Sciatic nerve (tissue), 2 donors: ENCODE data around the gene SLC25A45. TPM values are rescaled to one million over a fixed set of nuclear protein-coding genes. Genes with fewer than 3 reads are reported as not detected.
A peak's percentile ranks its signal among the peaks of the same experiment; 100 is the strongest.
"Not testable (repeated sequence)": the region's sequence is repeated elsewhere in the genome, so short reads cannot be mapped to it uniquely, and the experiment has no call there.

ENCODE experiments used
- ATAC-seq: fragments of 200-7000 bp; cut with Tn5 transposase; one replicate; pipeline ENCODE4 v1.9.1; 2020; ENCODE audit warnings: mild to moderate bottlenecking, moderate library complexity
- DNase-seq: peaks from one replicate; pipeline ENCODE4 v3.0.0-alpha.2; 2020; ENCODE audit warnings: low spot score
- intact Hi-C: fragments of 100-400 bp; cut with DNase I; formaldehyde crosslinking; loops from one replicate; pipeline ENCODE4 v1.14.2; 2022
- total RNA-seq: library from RNA; stranded (reverse); fragmentation: NEBNext Ultra II Directional; extraction: Animal tissue kit (Norgen Biotek cat#: 25700); gene quantifications from one replicate; pipeline ENCODE4 v1.2.1, GENCODE V29; 2021
- donor health status: DM: no; HTN: no; CAD: no.
- donor health status: DM: no; HTN: no; CAD: no.

SLC25A45 gene
- total RNA-seq, 1 donor from 2014 or later: 12.0 TPM

DNA sequence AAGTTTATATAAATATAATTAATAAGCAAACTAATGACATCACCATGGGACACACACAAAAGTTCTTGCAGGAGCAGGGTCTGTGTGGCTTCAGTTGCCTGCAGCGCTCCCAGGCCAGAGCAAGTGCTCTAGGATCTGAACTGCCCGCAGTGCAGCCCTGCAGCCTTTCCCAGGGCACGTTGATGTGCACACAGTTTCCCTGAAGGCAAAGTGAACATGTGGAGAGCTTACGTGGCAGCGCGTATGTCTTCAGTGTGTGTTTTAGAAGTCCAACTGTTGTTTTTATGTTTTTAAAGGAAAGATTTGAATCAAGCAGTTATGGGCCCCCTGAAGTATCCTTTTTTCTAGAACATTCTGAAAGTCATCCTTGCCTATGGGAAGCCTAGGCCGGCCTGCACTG, 29.1 kb downstream of the SLC25A45 start:
- intact Hi-C loops: no loop called here
- ATAC-seq (no peak), DNase-seq (no peak)

DNA sequence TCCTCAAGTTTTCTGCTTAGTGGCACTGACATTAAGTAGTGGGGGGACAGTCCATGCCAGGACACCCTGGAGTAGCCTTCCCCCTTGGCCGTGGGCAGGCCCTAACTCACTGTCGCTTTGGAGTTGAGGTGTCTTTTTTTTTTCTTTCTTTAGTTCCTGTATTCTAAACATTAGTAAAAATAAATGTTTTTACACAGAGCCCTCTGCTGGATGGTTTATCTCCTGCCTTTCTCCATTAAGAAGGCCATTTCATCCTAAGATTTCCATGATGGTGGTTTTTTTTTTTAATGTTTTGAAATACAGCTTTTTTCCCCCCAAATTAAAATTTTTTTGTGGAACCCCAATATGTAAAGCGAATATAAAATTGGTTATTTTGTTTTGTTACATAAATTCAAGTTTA, 29.7 kb downstream of the SLC25A45 start:
- intact Hi-C loops: no loop called here
- no peak for DNase-seq
- ATAC-seq: no peak

DNA sequence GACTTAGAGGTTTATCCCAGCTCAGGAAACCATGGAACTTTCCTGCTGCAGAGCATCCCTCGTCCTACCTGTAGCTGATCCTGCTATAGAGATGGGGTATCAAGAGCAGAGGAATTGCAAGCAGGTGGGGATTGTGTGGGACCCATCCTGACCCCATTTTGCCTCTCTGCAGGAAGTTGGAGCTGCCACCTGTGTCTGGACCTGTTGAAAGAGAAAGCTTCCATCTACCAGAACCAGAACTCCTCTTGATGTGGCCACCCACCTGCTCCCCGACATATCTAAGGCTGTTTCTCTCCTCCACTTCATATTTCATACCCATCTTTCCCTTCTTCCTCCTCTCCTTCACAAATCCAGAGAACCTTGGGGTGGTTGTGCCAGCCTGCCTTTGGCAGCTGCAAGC, 30.9 kb downstream of the SLC25A45 start:
- DNase-seq: no peak
- intact Hi-C loops: no loop called here
- ATAC-seq: no peak

DNA sequence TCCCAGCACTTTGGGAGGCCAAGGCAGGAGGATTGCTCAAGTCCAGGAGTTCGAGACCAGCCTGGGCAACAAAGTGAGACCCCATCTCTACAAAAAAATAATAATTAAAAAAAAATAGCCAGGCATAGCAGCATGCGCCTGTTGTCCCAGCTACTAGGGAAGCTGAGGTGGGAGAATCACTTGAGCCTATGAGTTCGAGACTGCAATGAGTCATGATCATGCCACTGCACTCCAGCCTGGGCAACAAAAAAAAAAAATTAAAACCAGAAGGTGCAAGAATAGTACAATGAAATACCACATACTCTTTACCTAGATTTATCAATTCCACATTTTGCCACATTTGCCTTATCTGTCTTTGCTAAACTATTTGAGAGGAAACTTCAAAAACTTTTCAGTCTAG, 40.6 kb downstream of the SLC25A45 start:
- DNase-seq (no peak), ATAC-seq (no peak)
- intact Hi-C loops: no loop called here

DNA sequence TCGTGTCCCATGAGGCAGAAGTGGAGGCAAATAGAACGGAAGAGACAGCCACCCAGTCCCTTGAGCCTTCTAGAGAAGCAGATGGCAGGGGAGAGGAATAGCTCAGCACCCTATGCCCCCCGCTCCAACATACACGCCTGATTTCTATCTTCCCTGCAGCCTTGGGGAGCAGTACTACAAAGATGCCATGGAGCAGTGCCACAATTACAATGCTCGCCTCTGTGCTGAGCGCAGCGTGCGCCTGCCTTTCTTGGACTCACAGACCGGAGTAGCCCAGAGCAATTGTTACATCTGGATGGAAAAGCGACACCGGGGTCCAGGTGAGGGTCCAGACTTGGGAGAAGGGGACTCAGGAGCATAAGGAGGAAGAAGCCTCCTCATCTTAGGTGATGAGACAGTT, 42.2 kb downstream of the SLC25A45 start:
- no peak for ATAC-seq
- intact Hi-C loops: no loop called here

DNA sequence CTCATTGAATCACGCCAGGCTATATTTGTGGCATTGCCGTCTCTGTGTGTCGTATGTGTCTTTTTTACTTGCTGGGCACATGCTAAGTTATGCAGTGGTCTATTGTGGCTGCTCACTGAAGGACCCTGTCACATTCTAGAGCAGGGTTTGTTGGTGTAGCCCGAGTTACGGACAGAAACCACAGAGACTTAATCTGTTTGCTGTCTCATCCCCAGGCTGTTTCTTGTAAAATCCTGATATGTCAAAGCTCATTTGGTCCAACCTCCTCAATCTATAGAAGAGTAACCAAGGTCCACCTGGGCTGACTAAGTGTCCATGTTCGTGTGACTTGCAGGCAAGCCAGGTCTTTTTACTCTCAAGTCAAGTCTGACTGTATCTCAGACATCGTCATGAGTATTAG, 43.8 kb downstream of the SLC25A45 start:
- no peak for ATAC-seq
- no peak for DNase-seq
- intact Hi-C loops: no loop called here

More for the DNA sequence above, 42.2 kb downstream of the SLC25A45 start:
- no peak for DNase-seq

DNA sequence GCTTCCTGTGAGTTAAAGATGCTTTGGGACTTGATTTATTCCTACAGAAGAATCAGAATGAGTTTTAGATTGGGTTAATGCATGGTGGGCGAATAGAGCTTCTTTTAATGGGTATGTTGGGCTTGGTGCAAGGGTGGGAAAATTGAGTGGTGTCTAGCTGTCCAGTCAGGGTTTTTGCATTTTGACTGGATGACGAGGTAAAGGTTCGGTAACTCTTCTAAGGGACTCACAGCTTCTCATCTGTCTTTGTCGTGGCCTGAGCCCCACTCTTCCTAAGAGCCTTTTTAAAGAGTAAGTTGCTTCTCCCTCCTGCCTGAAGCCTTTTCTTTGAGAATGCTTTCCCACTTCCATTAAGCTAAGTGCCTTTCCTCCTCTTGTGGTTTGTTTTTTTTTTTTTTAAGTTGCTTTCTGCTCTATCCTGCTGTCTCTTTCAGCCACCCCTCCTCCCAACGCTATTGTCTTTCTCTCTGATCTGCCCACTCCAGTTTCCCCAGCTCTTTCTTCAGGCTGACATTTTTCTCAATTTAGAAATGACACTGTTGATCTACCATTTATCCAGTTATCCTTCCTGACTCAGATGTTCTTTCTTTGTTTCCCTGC, 47.6 kb downstream of the SLC25A45 start:
- DNase-seq (no peak), ATAC-seq (no peak)
- intact Hi-C loops: no loop called here

DNA sequence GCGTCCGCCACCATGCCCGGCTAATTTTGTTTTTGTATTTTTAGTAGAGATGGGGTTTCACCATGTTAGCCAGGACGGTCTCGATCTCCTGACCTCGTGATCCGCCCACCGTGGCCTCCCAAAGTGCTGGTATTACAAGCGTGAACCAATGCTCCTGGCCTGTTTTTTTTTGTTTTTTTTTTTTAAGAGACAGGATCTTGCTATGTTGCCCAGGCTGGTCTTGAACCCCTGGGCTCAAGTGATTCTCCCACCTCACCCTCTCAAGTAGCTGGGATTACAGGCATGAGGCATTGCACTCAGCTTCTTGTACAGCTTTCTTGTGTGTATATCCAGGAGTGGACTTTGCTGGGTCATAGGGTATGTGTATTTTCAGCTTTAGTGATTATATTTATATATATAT, 49.9 kb downstream of the SLC25A45 start:
- ATAC-seq, DNase-seq, intact Hi-C loops: not testable (repeated sequence)

DNA sequence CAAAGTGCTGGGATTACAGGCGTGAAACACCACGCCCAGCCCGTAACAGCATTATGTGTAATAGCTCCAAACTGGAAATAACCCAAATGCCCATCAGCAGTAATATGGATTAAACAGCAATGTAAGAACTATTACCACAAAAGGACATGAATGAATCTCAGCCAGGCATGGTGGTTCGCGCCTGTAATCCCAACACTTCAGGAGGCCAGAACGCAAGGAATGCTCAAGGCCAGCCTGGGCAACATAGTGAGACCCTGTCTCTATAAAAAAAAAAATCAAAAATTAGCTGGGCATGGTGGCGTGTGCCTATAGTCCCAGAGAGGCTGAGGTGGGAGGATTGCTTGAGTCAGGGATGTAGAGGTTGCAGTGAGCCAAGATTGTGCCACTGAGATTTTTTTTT, 51.9 kb downstream of the SLC25A45 start:
- ATAC-seq (no peak), DNase-seq (no peak)
- intact Hi-C loops: no loop called here

DNA sequence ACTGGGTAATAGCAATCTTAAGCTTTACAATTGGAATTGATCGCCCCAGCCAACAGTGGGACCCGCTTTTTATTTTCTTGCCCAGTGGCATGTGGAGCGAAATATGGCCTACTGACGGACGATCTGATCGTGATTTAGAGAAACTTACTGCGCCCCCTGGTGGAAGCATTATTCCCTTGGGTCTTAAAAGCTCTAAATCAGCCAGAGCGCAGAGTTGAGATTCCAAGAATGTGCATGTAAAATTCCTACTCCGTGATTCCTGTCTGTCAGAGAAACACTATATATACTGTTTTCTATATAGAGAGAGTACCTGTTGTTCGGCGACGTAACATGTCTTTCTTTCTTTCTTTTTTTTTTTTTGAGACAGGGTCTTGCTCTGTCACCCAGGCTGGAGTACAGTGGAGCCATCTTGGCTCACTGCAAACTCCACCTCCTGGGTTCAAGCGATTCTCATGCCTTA, 52.5 kb downstream of the SLC25A45 start:
- ATAC-seq: peak; percentile 65
- peak; percentile 94 for DNase-seq
- intact Hi-C loops: no loop called here

DNA sequence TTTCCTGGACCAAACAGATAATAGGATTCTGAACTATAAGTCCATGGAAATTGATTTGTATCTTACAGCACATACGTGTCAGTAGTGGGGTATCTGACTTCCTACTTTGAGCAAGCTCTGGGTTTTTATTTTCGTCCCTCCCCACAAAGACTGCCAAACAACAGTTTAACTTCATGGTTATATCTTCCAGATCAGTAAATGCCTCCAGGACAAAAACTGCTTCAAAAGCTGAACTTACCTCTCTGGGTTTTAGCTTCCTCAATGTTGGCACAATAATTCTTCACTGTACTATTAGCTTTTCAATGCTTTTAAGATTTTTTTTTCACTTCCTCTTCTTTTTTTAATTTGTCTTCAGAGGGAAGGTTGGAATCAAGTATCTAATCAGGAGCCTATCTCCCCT, 53.0 kb downstream of the SLC25A45 start:
- DNase-seq: no peak
- intact Hi-C loops: no loop called here
- no peak for ATAC-seq

DNA sequence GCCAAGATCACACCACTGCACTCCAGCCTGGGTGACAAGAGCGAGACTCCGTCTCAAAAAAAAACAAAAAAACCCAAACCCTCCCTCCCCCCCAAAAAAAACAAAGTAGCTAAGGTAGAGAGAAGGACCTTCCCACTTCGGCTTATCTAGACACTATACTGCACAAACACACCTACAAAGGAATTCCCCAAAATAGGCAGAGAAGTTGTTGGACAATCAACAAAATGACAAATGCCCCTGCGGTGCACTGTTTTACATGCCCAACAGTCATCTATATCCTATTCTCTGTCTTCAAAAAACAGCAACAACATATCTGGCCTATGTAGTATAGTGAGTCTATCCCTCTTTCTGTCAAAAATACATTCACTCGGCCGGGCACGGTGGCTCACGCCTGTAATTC, 55.4 kb downstream of the SLC25A45 start:
- intact Hi-C loops: no loop called here
- no peak for DNase-seq
- ATAC-seq: no peak

DNA sequence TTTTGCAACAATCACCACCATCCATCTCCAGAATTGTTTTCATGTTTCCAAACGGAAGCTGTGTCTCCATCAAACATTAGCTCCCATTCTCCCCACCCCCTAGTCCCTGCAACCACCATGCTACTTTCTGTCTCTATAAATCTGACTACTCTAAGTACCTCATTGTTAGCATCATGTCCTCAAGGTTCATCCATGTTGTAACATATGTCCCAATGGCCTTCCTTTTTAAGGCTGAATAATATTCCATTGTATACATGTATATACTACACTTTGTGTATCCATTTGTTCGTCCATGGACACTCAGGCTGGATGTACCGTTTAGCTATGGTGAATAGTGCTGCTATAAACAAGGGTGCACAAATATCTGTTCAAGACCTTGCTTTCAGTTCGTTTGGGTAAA, 57.0 kb downstream of the SLC25A45 start:
- DNase-seq: no peak
- intact Hi-C loops: no loop called here
- no peak for ATAC-seq

Other genes with a start within 250 kb of the SLC25A45 start
- gene SYVN1, start 248.1 kb downstream of the SLC25A45 start, total RNA-seq: 75.9 TPM
- not detected for gene SPDYC, start 212.4 kb downstream of the SLC25A45 start, total RNA-seq
- 125 TPM for gene CAPN1, start 200.7 kb downstream of the SLC25A45 start, total RNA-seq
- 5.5 TPM for gene POLA2, start 120.7 kb downstream of the SLC25A45 start, total RNA-seq
- 34.7 TPM for gene CDC42EP2, start 67.8 kb downstream of the SLC25A45 start, total RNA-seq
- 62.5 TPM for gene DPF2, start 48.8 kb downstream of the SLC25A45 start, total RNA-seq
- gene TIGD3, start 27.9 kb downstream of the SLC25A45 start, total RNA-seq: not detected
- gene FRMD8, start 4.0 kb upstream of the SLC25A45 start, total RNA-seq: 65.9 TPM
- gene NEAT1, start 40.2 kb upstream of the SLC25A45 start, total RNA-seq: 1,255 TPM
- 14,857 TPM for gene MALAT1, start 116.4 kb upstream of the SLC25A45 start, total RNA-seq
- gene SCYL1, start 142.4 kb upstream of the SLC25A45 start, total RNA-seq: 64.0 TPM
- gene LTBP3, start 175.7 kb upstream of the SLC25A45 start, total RNA-seq: 306 TPM
- 23.7 TPM for gene ZNRD2, start 187.8 kb upstream of the SLC25A45 start, total RNA-seq
- 44.1 TPM for gene FAM89B, start 189.9 kb upstream of the SLC25A45 start, total RNA-seq
- gene EHBP1L1, start 193.4 kb upstream of the SLC25A45 start, total RNA-seq: 149 TPM
- 1.5 TPM for gene KCNK7, start 213.2 kb upstream of the SLC25A45 start, total RNA-seq
- 132 TPM for gene MAP3K11, start 231.6 kb upstream of the SLC25A45 start, total RNA-seq
- gene PCNX3, start 233.1 kb upstream of the SLC25A45 start, total RNA-seq: 23.9 TPM